A549 (cell line): ENCODE measurements around the gene ALPG. TPM values are rescaled to one million over a fixed set of nuclear protein-coding genes. Genes with fewer than 3 reads are reported as not detected.

Experiments used
- BHLHE40 ChIP-seq: IDR thresholded peaks from 2 replicates; pipeline ENCODE4 v1.6.1; 2012; ENCODE audit warnings: low read depth, low read length, inconsistent platforms
- CHD2 ChIP-seq: fragments of 150-350 bp; IDR thresholded peaks from 2 replicates; pipeline ENCODE4 v1.6.1; 2014; ENCODE audit warnings: low read length; ENCODE audit not compliant: partially characterized antibody
- CHD4 ChIP-seq: fragments of 200-600 bp; sonication (generic); IDR thresholded peaks from 2 replicates; pipeline ENCODE4 v1.6.1; 2016; ENCODE audit warnings: antibody characterized with exemption, mild to moderate bottlenecking, borderline replicate concordance
- EHMT2 ChIP-seq: fragments of 200-600 bp; sonication (generic); IDR thresholded peaks from 2 replicates; pipeline ENCODE4 v1.6.1; 2016; ENCODE audit warnings: antibody characterized with exemption, low read depth, mild to moderate bottlenecking, moderate library complexity
- ELK1 ChIP-seq: fragments of 150-350 bp; IDR thresholded peaks from 2 replicates; pipeline ENCODE4 v1.6.1; 2014; ENCODE audit warnings: low read depth, mild to moderate bottlenecking, low read length
- EP300 ChIP-seq, 2 experiments: fragments of >200 bp; sonication (Bioruptor Twin); formaldehyde crosslinking; IDR thresholded peaks; 2 replicates in 1 of 2; 3 replicates in 1 of 2; pipeline ENCODE4 v1.6.1; 2016 to 2017
- FOSL2 ChIP-seq, 2 experiments: fragments of 450-650 bp in 1 of 2; fragments of >200 bp in 1 of 2; sonication (Bioruptor Twin) in 1 of 2; formaldehyde crosslinking; IDR thresholded peaks; 2 replicates each; pipeline versions ENCODE4 v1.5.0 to v1.6.1; 2016 to 2020; ENCODE audit warnings: mild to moderate bottlenecking in 1 of 2, moderate library complexity in 1 of 2
- FOXS1 ChIP-seq: fragments of 250-450 bp; sonication (Bioruptor Pico); IDR thresholded peaks from 2 replicates; pipeline ENCODE4 v1.5.0; 2020; ENCODE audit warnings: mild to moderate bottlenecking, moderate library complexity
- GATA3 ChIP-seq: IDR thresholded peaks from 2 replicates; pipeline ENCODE4 v1.6.1; 2012; ENCODE audit warnings: borderline replicate concordance
- HDAC2 ChIP-seq: fragments of 200-600 bp; sonication (generic); IDR thresholded peaks from 2 replicates; pipeline ENCODE4 v1.6.1; 2016
- HEYL ChIP-seq: fragments of 250-450 bp; sonication (Bioruptor Pico); IDR thresholded peaks from 2 replicates; pipeline ENCODE4 v1.8.0; 2021; ENCODE audit warnings: mild to moderate bottlenecking, moderate library complexity
- HOXA7 ChIP-seq: fragments of 250-450 bp; sonication (Bioruptor Pico); IDR thresholded peaks from 2 replicates; pipeline ENCODE4 v1.5.0; 2020; ENCODE audit warnings: mild to moderate bottlenecking, moderate library complexity
- HOXB13 ChIP-seq: fragments of 250-450 bp; sonication (Bioruptor Pico); IDR thresholded peaks from 2 replicates; pipeline ENCODE4 v1.5.0; 2020; ENCODE audit warnings: low read depth, mild to moderate bottlenecking, moderate library complexity
- HOXB5 ChIP-seq: fragments of 250-450 bp; sonication (Bioruptor Pico); IDR thresholded peaks from 2 replicates; pipeline ENCODE4 v1.5.0; 2020; ENCODE audit warnings: mild to moderate bottlenecking, moderate library complexity
- JUNB ChIP-seq: fragments of >200 bp; sonication (Bioruptor Twin); formaldehyde crosslinking; IDR thresholded peaks from 2 replicates; pipeline ENCODE4 v1.6.1; 2016
- KDM5A ChIP-seq: fragments of 200-600 bp; sonication (generic); IDR thresholded peaks from 2 replicates; pipeline ENCODE4 v1.6.1; 2016; ENCODE audit warnings: antibody characterized with exemption, mild to moderate bottlenecking
- MAFK ChIP-seq: fragments of 450-650 bp; IDR thresholded peaks from 2 replicates; pipeline ENCODE4 v1.6.1; 2014; ENCODE audit not compliant: partially characterized antibody
- MYC ChIP-seq: IDR thresholded peaks from 2 replicates; pipeline ENCODE4 v1.6.1; 2012; ENCODE audit warnings: mild to moderate bottlenecking, inconsistent platforms, low read length, improper control_type of control experiment, borderline replicate concordance
- NFE2L2 ChIP-seq: fragments of 150-350 bp; conservative IDR thresholded peaks from 2 replicates; pipeline ENCODE4 v1.6.1; 2014; ENCODE audit warnings: low read length
- NR3C1 ChIP-seq: fragments of >200 bp; sonication (Bioruptor Twin); formaldehyde crosslinking; IDR thresholded peaks from 3 replicates; pipeline ENCODE4 v1.6.1; 2017
- POLR2A ChIP-seq: IDR thresholded peaks from 2 replicates; pipeline ENCODE4 v1.6.1; 2012; ENCODE audit warnings: mild to moderate bottlenecking, low read length
- POLR2AphosphoS2 ChIP-seq: conservative IDR thresholded peaks from 2 replicates; pipeline ENCODE4 v1.6.1; 2012; ENCODE audit warnings: low read length, improper control_type of control experiment, inconsistent platforms
- RAD21 ChIP-seq, 2 experiments: fragments of >200 bp in 1 of 2; sonication (Bioruptor Twin) in 1 of 2; formaldehyde crosslinking in 1 of 2; IDR thresholded peaks in 1 of 2; conservative IDR thresholded peaks in 1 of 2; 2 replicates in 1 of 2; 3 replicates in 1 of 2; pipeline ENCODE4 v1.6.1; 2012 to 2018; ENCODE audit warnings: inconsistent platforms in 1 of 2
- RCOR1 ChIP-seq: fragments of 150-350 bp; IDR thresholded peaks from 2 replicates; pipeline ENCODE4 v1.6.1; 2014; ENCODE audit warnings: antibody characterized with exemption, low read length, low read depth
- RFX5 ChIP-seq: fragments of 450-650 bp; IDR thresholded peaks from 2 replicates; pipeline ENCODE4 v1.7.1; 2014; ENCODE audit warnings: antibody characterized with exemption, mild to moderate bottlenecking, moderate library complexity
- RNF2 ChIP-seq: fragments of 200-600 bp; sonication (generic); IDR thresholded peaks from 2 replicates; pipeline ENCODE4 v1.6.1; 2016; ENCODE audit warnings: low read depth, mild to moderate bottlenecking, antibody characterized with exemption, moderate library complexity, borderline replicate concordance
- SMC3 ChIP-seq: fragments of >200 bp; sonication (Bioruptor Twin); formaldehyde crosslinking; IDR thresholded peaks from 3 replicates; pipeline ENCODE4 v1.6.1; 2018; ENCODE audit warnings: inconsistent platforms
- TFCP2L1 ChIP-seq: fragments of 250-450 bp; sonication (Bioruptor Pico); IDR thresholded peaks from 2 replicates; pipeline ENCODE4 v1.5.0; 2021; ENCODE audit warnings: mild to moderate bottlenecking
- TP53 ChIP-seq: fragments of 250-450 bp; sonication (Bioruptor Pico); IDR thresholded peaks from 2 replicates; pipeline ENCODE4 v1.5.0; 2021; ENCODE audit warnings: mild to moderate bottlenecking, moderate library complexity
- USF2 ChIP-seq: fragments of 450-650 bp; IDR thresholded peaks from 2 replicates; pipeline ENCODE4 v1.6.1; 2014; ENCODE audit warnings: antibody characterized with exemption
- ZC3H11A ChIP-seq: fragments of 450-650 bp; IDR thresholded peaks from 2 replicates; pipeline ENCODE4 v1.6.1; 2014; ENCODE audit warnings: antibody characterized with exemption, mild to moderate bottlenecking
- ZFP36 ChIP-seq: fragments of 450-650 bp; IDR thresholded peaks from 2 replicates; pipeline ENCODE4 v1.6.1; 2014; ENCODE audit warnings: borderline replicate concordance; ENCODE audit not compliant: partially characterized antibody
- ZSCAN20 ChIP-seq: fragments of 250-450 bp; sonication (Bioruptor Pico); IDR thresholded peaks from 2 replicates; pipeline ENCODE4 v1.8.0; 2022; ENCODE audit warnings: mild to moderate bottlenecking, moderate library complexity
- polyA plus RNA-seq, 4 experiments: library from polyadenylated mRNA; depleted of rRNA in 3 of 4; stranded (reverse); fragments of >200 nt; fragmentation: RNase III in 1 of 4; extraction: RNeasy Plus Mini Kit Qiagen cat#74134 plus additional on column Dnase treatment in 1 of 4; gene quantifications; 2 replicates in 3 of 4; 3 replicates in 1 of 4; pipeline ENCODE4 v1.2.3, GENCODE V29; 2011 to 2017
- TF ChIP-seq, protein P1 (sequence below): fragments of >200 bp; sonication (Bioruptor Twin); formaldehyde crosslinking; IDR thresholded peaks from 3 replicates; pipeline ENCODE4 v1.5.1; 2016
- TF ChIP-seq, protein P2 (sequence below): fragments of >200 bp; sonication (Bioruptor Twin); formaldehyde crosslinking; IDR thresholded peaks from 2 replicates; pipeline ENCODE4 v1.6.1; 2016
- TF ChIP-seq, protein P3 (sequence below): IDR thresholded peaks from 2 replicates; pipeline ENCODE4 v1.6.1; 2012; ENCODE audit warnings: low read depth, borderline replicate concordance
- TF ChIP-seq, protein P4 (sequence below): IDR thresholded peaks from 2 replicates; pipeline ENCODE4 v1.6.1; 2012
- TF ChIP-seq, protein P5 (sequence below): IDR thresholded peaks from 2 replicates; pipeline ENCODE4 v1.6.1; 2012

ALPG gene
- polyA plus RNA-seq, 2 of the 4 experiments (the other 2 are of a cell fraction): 0.04 to 0.18 TPM

GRCh38 chr2:232444409-232445148, 37.9 kb downstream of the ALPG start (continued):
- TF ChIP-seq, protein P1, sequence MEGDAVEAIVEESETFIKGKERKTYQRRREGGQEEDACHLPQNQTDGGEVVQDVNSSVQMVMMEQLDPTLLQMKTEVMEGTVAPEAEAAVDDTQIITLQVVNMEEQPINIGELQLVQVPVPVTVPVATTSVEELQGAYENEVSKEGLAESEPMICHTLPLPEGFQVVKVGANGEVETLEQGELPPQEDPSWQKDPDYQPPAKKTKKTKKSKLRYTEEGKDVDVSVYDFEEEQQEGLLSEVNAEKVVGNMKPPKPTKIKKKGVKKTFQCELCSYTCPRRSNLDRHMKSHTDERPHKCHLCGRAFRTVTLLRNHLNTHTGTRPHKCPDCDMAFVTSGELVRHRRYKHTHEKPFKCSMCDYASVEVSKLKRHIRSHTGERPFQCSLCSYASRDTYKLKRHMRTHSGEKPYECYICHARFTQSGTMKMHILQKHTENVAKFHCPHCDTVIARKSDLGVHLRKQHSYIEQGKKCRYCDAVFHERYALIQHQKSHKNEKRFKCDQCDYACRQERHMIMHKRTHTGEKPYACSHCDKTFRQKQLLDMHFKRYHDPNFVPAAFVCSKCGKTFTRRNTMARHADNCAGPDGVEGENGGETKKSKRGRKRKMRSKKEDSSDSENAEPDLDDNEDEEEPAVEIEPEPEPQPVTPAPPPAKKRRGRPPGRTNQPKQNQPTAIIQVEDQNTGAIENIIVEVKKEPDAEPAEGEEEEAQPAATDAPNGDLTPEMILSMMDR: peak; percentile 62
- TF ChIP-seq GATA3: no peak
- peak; percentile 80 for TF ChIP-seq MAFK
- no peak for TF ChIP-seq POLR2A
- TF ChIP-seq HDAC2: no peak
- TF ChIP-seq HOXB13 (CRISPR knock-in tag): no peak
- no peak for TF ChIP-seq NR3C1
- no peak for TF ChIP-seq TP53 (CRISPR knock-in tag)
- peak; percentile 26; the same call in 2 of the 3 replicates for TF ChIP-seq SMC3
- no peak for TF ChIP-seq CHD2
- 0 out of 5 replicates have a peak, but pooled peaks of 1 of the 2 experiments have one; percentile 11 for TF ChIP-seq RAD21 (conservative IDR thresholded peaks at IDR 0.05 in 1 of 2, IDR thresholded peaks at IDR 0.05 in 1 of 2)
- TF ChIP-seq, protein P2, sequence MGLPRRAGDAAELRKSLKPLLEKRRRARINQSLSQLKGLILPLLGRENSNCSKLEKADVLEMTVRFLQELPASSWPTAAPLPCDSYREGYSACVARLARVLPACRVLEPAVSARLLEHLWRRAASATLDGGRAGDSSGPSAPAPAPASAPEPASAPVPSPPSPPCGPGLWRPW: no peak
- no peak for TF ChIP-seq RNF2
- TF ChIP-seq ZC3H11A: no peak
- TF ChIP-seq EHMT2: no peak
- TF ChIP-seq ELK1: no peak
- TF ChIP-seq, protein P3, sequence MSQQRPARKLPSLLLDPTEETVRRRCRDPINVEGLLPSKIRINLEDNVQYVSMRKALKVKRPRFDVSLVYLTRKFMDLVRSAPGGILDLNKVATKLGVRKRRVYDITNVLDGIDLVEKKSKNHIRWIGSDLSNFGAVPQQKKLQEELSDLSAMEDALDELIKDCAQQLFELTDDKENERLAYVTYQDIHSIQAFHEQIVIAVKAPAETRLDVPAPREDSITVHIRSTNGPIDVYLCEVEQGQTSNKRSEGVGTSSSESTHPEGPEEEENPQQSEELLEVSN: no peak
- no peak for TF ChIP-seq CHD4
- no peak for TF ChIP-seq HEYL (CRISPR knock-in tag)
- no peak for TF ChIP-seq RCOR1
- TF ChIP-seq HOXA7 (CRISPR knock-in tag): no peak
- no peak for TF ChIP-seq USF2
- peak; percentile 87; the same call in 1 of the 2 replicates for TF ChIP-seq MYC
- TF ChIP-seq NFE2L2: peak; percentile 68
- TF ChIP-seq HOXB5 (CRISPR knock-in tag): no peak
- TF ChIP-seq KDM5A: no peak
- TF ChIP-seq RFX5: no peak
- TF ChIP-seq JUNB: no peak
- TF ChIP-seq, protein P4, sequence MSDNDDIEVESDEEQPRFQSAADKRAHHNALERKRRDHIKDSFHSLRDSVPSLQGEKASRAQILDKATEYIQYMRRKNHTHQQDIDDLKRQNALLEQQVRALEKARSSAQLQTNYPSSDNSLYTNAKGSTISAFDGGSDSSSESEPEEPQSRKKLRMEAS: peak; percentile 95
- TF ChIP-seq BHLHE40: no peak
- TF ChIP-seq FOXS1 (CRISPR knock-in tag): no peak
- no peak for TF ChIP-seq POLR2AphosphoS2
- TF ChIP-seq ZSCAN20: no peak
- peak; percentile 43; the same call in 1 of the 2 replicates for TF ChIP-seq TFCP2L1
- peak; percentile 92 for TF ChIP-seq ZFP36
- TF ChIP-seq, protein P5, sequence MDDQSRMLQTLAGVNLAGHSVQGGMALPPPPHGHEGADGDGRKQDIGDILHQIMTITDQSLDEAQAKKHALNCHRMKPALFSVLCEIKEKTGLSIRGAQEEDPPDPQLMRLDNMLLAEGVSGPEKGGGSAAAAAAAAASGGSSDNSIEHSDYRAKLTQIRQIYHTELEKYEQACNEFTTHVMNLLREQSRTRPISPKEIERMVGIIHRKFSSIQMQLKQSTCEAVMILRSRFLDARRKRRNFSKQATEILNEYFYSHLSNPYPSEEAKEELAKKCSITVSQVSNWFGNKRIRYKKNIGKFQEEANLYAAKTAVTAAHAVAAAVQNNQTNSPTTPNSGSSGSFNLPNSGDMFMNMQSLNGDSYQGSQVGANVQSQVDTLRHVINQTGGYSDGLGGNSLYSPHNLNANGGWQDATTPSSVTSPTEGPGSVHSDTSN: no peak
- TF ChIP-seq FOSL2 (IDR thresholded peaks at IDR 0.05): no peak
- peak; percentile 91 for TF ChIP-seq FOSL2 (CRISPR knock-in tag; IDR thresholded peaks at IDR 0.05)
- no peak for TF ChIP-seq EP300 (IDR thresholded peaks at IDR 0.05)
